Measurements from ENCODE around the gene ST6GAL1. TPM values are rescaled to one million over a fixed set of nuclear protein-coding genes. Genes with fewer than 3 reads are reported as not detected.

The ST6GAL1 gene
- total and polyA plus RNA-seq, 2 of the 8 experiments (the other 6 are each of a cell fraction or from before 2014, with no cell fraction given): 62.8 to 80.9 TPM

- no peak overlapping the region for H3K4me3 ChIP-seq (ENCODE audit: extremely low read depth in 1 of 4, insufficient read depth in 2 of 4, low read depth in 3 of 4, low read length in 4 of 4)
- no peak overlapping the region for H3K9ac ChIP-seq (replicated peaks in 1 of 4; ENCODE audit: extremely low read depth in 1 of 4, low read depth in 3 of 4, low read length in 3 of 4)
- no peak overlapping the region for H3K27ac ChIP-seq (ENCODE audit: low read depth, low read length)
- WGBS, 2 experiments (ENCODE audit: extremely low coverage in 1 of 2, insufficient coverage in 1 of 2, insufficient read length in 1 of 2, insufficient replicate concordance in 2 of 2, low coverage in 1 of 2, low lambda C conversion rate in 2 of 2, missing lambda C conversion rate in 1 of 2): 92% methylated on average over 4 of the region's 5 CpGs; no CpG with 5 or more reads in 1 of the 2 experiments
- H3K4ac ChIP-seq (replicated peaks; ENCODE audit: insufficient read length, low read depth, low read length): no peak overlapping the region
- ChIA-PET POLR2A (ENCODE audit: partially characterized antibody) (interaction anchor here (1.0 kb wide), 1 partner anchor 153 kb away, joined by 3 read pairs; no protein-coding TSS in a partner anchor), CTCF (ENCODE audit: partially characterized antibody) (interaction anchor here (1.2 to 1.4 kb wide), 3 partner anchors 19 to 233 kb away, joined by 3 to 4 read pairs (median 4); no protein-coding TSS in a partner anchor)
- no peaks in the 10 kb centered on the region for H3K79me2 ChIP-seq (ENCODE audit: control insufficient read depth in 1 of 2, insufficient read depth in 2 of 2, low read length in 2 of 2)
- FAIRE-seq: no peak
- H2BK5ac ChIP-seq (ENCODE audit: low read depth, low read length): peak overlapping the region; percentile 54; the same call in 1 of the 2 replicates
- peaks cover 0 to 3% (median 0%) of the 10 kb centered on the region in 4 experiments; a peak in 2 of 7 replicates for H3K4me1 ChIP-seq (replicated peaks in 1 of 4; ENCODE audit: control insufficient read depth in 3 of 4, insufficient read depth in 4 of 4, low read length in 3 of 4)
- H2AFZ ChIP-seq (ENCODE audit: low read length): no peak overlapping the region
- H3K23ac ChIP-seq (ENCODE audit: insufficient read length): no peak overlapping the region
- H3K14ac ChIP-seq (ENCODE audit: insufficient read length): no peak overlapping the region
- H3K18ac ChIP-seq (ENCODE audit: extremely low read depth, low read length): peak overlapping the region; percentile 40; the same call in 1 of the 2 replicates
- H3K23me2 ChIP-seq (ENCODE audit: low read depth, low read length): no peaks in the 10 kb centered on the region
- no peak overlapping the region for H4K8ac ChIP-seq (ENCODE audit: extremely low read depth, insufficient read depth, low read length)
- no peak overlapping the region for H2BK120ac ChIP-seq (replicated peaks; ENCODE audit: low read depth, low read length)
- no peak for DNase-seq (ENCODE audit: low read depth in 1 of 2, low spot score in 2 of 2)
- H4K20me1 ChIP-seq (replicated peaks in 1 of 2; ENCODE audit: control insufficient read depth in 1 of 2, insufficient read depth in 2 of 2, low read length in 2 of 2): no peaks in the 10 kb centered on the region
- H3K79me1 ChIP-seq (ENCODE audit: low read depth, low read length): no peaks in the 10 kb centered on the region
- H4K91ac ChIP-seq (replicated peaks; ENCODE audit: insufficient read length, low read length): peak overlapping the region; percentile 34
- H2BK15ac ChIP-seq (ENCODE audit: low read length): no peak overlapping the region
- no peak overlapping the region for H4K5ac ChIP-seq (ENCODE audit: insufficient read length, low read depth, low read length)
- no peak overlapping the region for H2BK20ac ChIP-seq (ENCODE audit: low read length)
- peaks cover 2 to 5% of the 10 kb centered on the region in 2 experiments; a peak in 3 of 4 replicates for H3K9me3 ChIP-seq (ENCODE audit: insufficient read depth in 2 of 2, low read depth in 1 of 2, low read length in 1 of 2)
- H3K36me3 ChIP-seq (ENCODE audit: control insufficient read depth in 2 of 4, insufficient read depth in 4 of 4, low read length in 3 of 4): no peaks in the 10 kb centered on the region
- TF ChIP-seq RFX5 (IDR thresholded peaks at IDR 0.05; ENCODE audit: borderline replicate concordance, low read depth, low read length) (no peak), CTBP2 (IDR thresholded peaks at IDR 0.05; ENCODE audit: borderline replicate concordance, insufficient read depth, insufficient read length, low read length) (no peak), TCF12 (IDR thresholded peaks at IDR 0.05; ENCODE audit: low read depth, low read length) (no peak), KDM1A (IDR thresholded peaks at IDR 0.05; ENCODE audit: borderline replicate concordance, low read length) (no peak), GTF2F1 (IDR thresholded peaks at IDR 0.05; ENCODE audit: borderline replicate concordance, low read depth, low read length) (no peak), JUN (IDR thresholded peaks at IDR 0.05; ENCODE audit: low read depth, low read length) (no peak), SIX5 (IDR thresholded peaks at IDR 0.05; ENCODE audit: low read depth, low read length) (no peak), BCL11A (IDR thresholded peaks at IDR 0.05; ENCODE audit: low read depth in 2 of 2, low read length in 2 of 2) (no peak), POU5F1 (IDR thresholded peaks at IDR 0.05; ENCODE audit: low read depth, low read length) (no peak), EP300 (IDR thresholded peaks at IDR 0.05; ENCODE audit: borderline replicate concordance in 1 of 2, low read depth in 2 of 2, low read length in 2 of 2) (no peak)
- H2AK5ac ChIP-seq (ENCODE audit: low read depth, low read length): no peak overlapping the region
- H3K4me2 ChIP-seq (ENCODE audit: insufficient read depth in 1 of 2, low read depth in 2 of 2, low read length in 2 of 2): no peak overlapping the region
- no peak overlapping the region for H3K56ac ChIP-seq (replicated peaks; ENCODE audit: insufficient read length, low read depth, low read length)
- H2BK12ac ChIP-seq (ENCODE audit: low read depth, low read length): peak overlapping the region; percentile 51; the same call in 1 of the 2 replicates
- no peaks in the 10 kb centered on the region for H3K27me3 ChIP-seq (replicated peaks in 1 of 4; ENCODE audit: control insufficient read depth in 3 of 4, extremely low read depth in 1 of 4, insufficient read depth in 3 of 4, low read length in 3 of 4)
Measured at GRCh38 chr3:187085021-187085666, 154.8 kb downstream of the ST6GAL1 start.

All from H1 (cell line).